Adrenal gland (tissue), 5 donors: ENCODE results near the gene TEKT4.

Experiments
- CTCF ChIP-seq, 6 experiments: fragments of 450-650 bp in 4 of 6; fragments of 200-600 bp in 2 of 6; sonication (generic) in 1 of 6; IDR thresholded peaks; 1 replicate in 5 of 6; 2 replicates in 1 of 6; pipeline versions ENCODE4 v1.5.1 to v1.8.0; 2016 to 2021; ENCODE audit warnings: antibody characterized with exemption in 6 of 6, mild to moderate bottlenecking in 2 of 6, moderate library complexity in 1 of 6
- POLR2A ChIP-seq, 2 donors: fragments of 450-650 bp; IDR thresholded peaks; one replicate each; pipeline ENCODE4 v1.6.1; 2017; ENCODE audit warnings: antibody characterized with exemption in 2 of 2, mild to moderate bottlenecking in 2 of 2, moderate library complexity in 1 of 2
- donor health status: DM: no; HTN: no; CAD: no.

DNA sequence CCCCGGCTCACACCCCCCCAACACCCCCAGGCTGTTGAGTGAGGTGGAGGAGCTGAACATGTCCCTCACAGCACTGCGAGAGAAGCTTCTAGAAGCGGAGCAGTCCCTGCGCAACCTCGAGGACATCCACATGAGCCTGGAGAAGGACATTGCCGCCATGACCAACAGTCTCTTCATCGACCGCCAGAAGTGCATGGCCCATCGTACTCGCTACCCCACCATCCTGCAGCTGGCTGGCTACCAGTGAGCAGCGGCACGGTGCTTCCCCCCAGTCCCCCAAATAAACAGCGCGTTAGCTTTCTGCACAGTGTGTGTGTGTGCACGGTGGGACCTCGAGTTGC lies 5.3 kb downstream of the TEKT4 start:
- TF ChIP-seq CTCF (IDR thresholded peaks at IDR 0.05): no peak
- TF ChIP-seq POLR2A (IDR thresholded peaks at IDR 0.05): no peak
